HepG2 (cell line): ENCODE measurements around the gene SLC12A5. TPM values are rescaled to one million over a fixed set of nuclear protein-coding genes. Genes with fewer than 3 reads are reported as not detected.

Source experiments
- ATAC-seq: fragments of 200-7000 bp; cut with Tn5 transposase; 3 replicates; pipeline ENCODE4 v1.9.1; 2020; ENCODE audit warnings: mild to moderate bottlenecking, moderate library complexity
- BruUV-seq: library from RNA; stranded (reverse); fragments of 400-500 nt; replicated peaks from 2 replicates; lab custom pipeline; 2021; lab: Mats Ljungman, UMichigan
- CTCF ChIA-PET: fragments of 300-600 bp; formaldehyde crosslinking; extraction: SDS; loops from one replicate; lab custom pipeline; 2021; ENCODE audit warnings: low total read pairs, inconsistent platforms, low intra/inter-chr PET ratio; lab: Yijun Ruan, JAX
- POLR2A ChIA-PET: fragments of 350-600 bp; sonication (Branson Sonifier 250); formaldehyde crosslinking; loops from one replicate; lab custom pipeline; 2020; ENCODE audit warnings: antibody characterized with exemption, inconsistent platforms; lab: Yijun Ruan, JAX
- DNase-seq: peaks from one replicate; pipeline ENCODE4 v3.0.0-alpha.2; 2015; ENCODE audit warnings: low spot score
- FAIRE-seq: peaks from 3 replicates; lab custom pipeline; 2011; peaks lifted over from hg19 to GRCh38; lab: Jason Lieb, UNC
- H2AFZ ChIP-seq: one replicate; pipeline ENCODE4 v1.6.1; 2011; ENCODE audit warnings: low read length, inconsistent platforms
- H3K27ac ChIP-seq: fragments of 300-600 bp; 3 replicates; pipeline ENCODE4 v1.8.0; 2011; ENCODE audit warnings: mixed run types, mild to moderate bottlenecking, mixed read lengths, low read length, inconsistent platforms; ENCODE audit not compliant: insufficient read depth; ENCODE audit errors: extremely low read length
- H3K27me3 ChIP-seq, 2 experiments: fragments of 200-600 bp in 1 of 2; 2 replicates in 1 of 2; 3 replicates in 1 of 2; pipeline versions ENCODE4 v1.6.0 to v1.8.0; 2011; ENCODE audit warnings: low read length in 2 of 2, mild to moderate bottlenecking in 2 of 2, moderate library complexity in 2 of 2, inconsistent platforms in 1 of 2; ENCODE audit not compliant: insufficient read depth in 2 of 2, control insufficient read depth in 1 of 2
- H3K36me3 ChIP-seq, 2 experiments: fragments of 200-600 bp in 1 of 2; replicated peaks in 1 of 2; 2 replicates in 1 of 2; 3 replicates in 1 of 2; pipeline versions ENCODE4 v1.5.1 to v1.8.0; 2011; ENCODE audit warnings: low read length in 2 of 2, inconsistent platforms in 1 of 2; ENCODE audit not compliant: insufficient read depth in 2 of 2, control insufficient read depth in 1 of 2
- H3K4me1 ChIP-seq: 2 replicates; pipeline ENCODE4 v1.5.1; 2012; ENCODE audit warnings: low read length, inconsistent platforms; ENCODE audit not compliant: insufficient read depth
- H3K4me2 ChIP-seq: 2 replicates; pipeline ENCODE4 v1.6.0; 2011; ENCODE audit warnings: low read depth, low read length, inconsistent platforms
- H3K4me3 ChIP-seq, 3 experiments: fragments of 200-600 bp in 1 of 3; sonication (generic), shearing (Covaris generic) in 1 of 3; replicated peaks in 1 of 3; 2 replicates each; pipeline ENCODE4 v1.5.1; 2011 to 2016; ENCODE audit warnings: low read length in 3 of 3, inconsistent platforms in 2 of 3, low read depth in 2 of 3, mild to moderate bottlenecking in 2 of 3, control low read depth in 1 of 3, mixed read lengths in 1 of 3; ENCODE audit not compliant: insufficient read depth in 1 of 3
- H3K79me2 ChIP-seq: one replicate; pipeline ENCODE4 v1.6.1; 2011; ENCODE audit warnings: low read length, inconsistent platforms; ENCODE audit not compliant: insufficient read depth
- H3K9ac ChIP-seq: 2 replicates; pipeline ENCODE4 v1.6.0; 2011; ENCODE audit warnings: mild to moderate bottlenecking, low read depth, low read length, inconsistent platforms; ENCODE audit not compliant: insufficient read depth
- H3K9me3 ChIP-seq: 2 replicates; pipeline ENCODE4 v1.5.1; 2012; ENCODE audit warnings: mild to moderate bottlenecking, low read length
- H4K20me1 ChIP-seq: 2 replicates; pipeline ENCODE4 v1.6.0; 2011; ENCODE audit warnings: inconsistent platforms, mild to moderate bottlenecking, low read length, moderate library complexity; ENCODE audit not compliant: insufficient read depth
- IRX3 ChIP-seq: sonication (generic); formaldehyde crosslinking; IDR thresholded peaks from 2 replicates; pipeline ENCODE4 v1.8.1; 2023; ENCODE audit warnings: mild to moderate bottlenecking, low read depth, missing genetic modification reagents, borderline replicate concordance
- KDM6A ChIP-seq: IDR thresholded peaks from 2 replicates; pipeline ENCODE4 v1.6.1; 2016; ENCODE audit warnings: low read depth
- KLF16 ChIP-seq, 2 experiments: sonication (generic) in 1 of 2; formaldehyde crosslinking in 1 of 2; IDR thresholded peaks; 2 replicates each; pipeline versions ENCODE4 v1.6.1 to v1.8.0; 2016 to 2023; ENCODE audit warnings: missing genetic modification reagents in 2 of 2, missing compliant biosample characterization in 1 of 2
- PBX3 ChIP-seq: sonication (generic); formaldehyde crosslinking; IDR thresholded peaks from 2 replicates; pipeline ENCODE4 v1.8.1; 2023; ENCODE audit warnings: missing genetic modification reagents, inconsistent platforms, borderline replicate concordance
- PREB ChIP-seq: sonication (generic); formaldehyde crosslinking; IDR thresholded peaks from 2 replicates; pipeline ENCODE4 v1.4.0; 2020; ENCODE audit warnings: missing genetic modification reagents
- SRSF4 ChIP-seq: fragments of 200-400 bp; formaldehyde crosslinking; IDR thresholded peaks from one replicate; pipeline ENCODE4 v1.6.1; 2018; ENCODE audit warnings: mild to moderate bottlenecking, low read depth, low read length, moderate library complexity; ENCODE audit not compliant: poor library complexity, severe bottlenecking
- TFAP4 ChIP-seq: sonication (generic); IDR thresholded peaks from 2 replicates; pipeline ENCODE4 v1.6.1; 2016; ENCODE audit warnings: low read depth, borderline replicate concordance
- ZBTB46 ChIP-seq: sonication (generic); formaldehyde crosslinking; IDR thresholded peaks from 2 replicates; pipeline ENCODE4 v1.4.0; 2020; ENCODE audit warnings: mild to moderate bottlenecking, missing genetic modification reagents, borderline replicate concordance
- ZNF33A ChIP-seq: sonication (generic); formaldehyde crosslinking; IDR thresholded peaks from 2 replicates; pipeline ENCODE4 v1.5.1; 2020; ENCODE audit warnings: missing genetic modification reagents, mild to moderate bottlenecking, moderate library complexity, borderline replicate concordance
- ZNF615 ChIP-seq: sonication (generic); formaldehyde crosslinking; IDR thresholded peaks from 2 replicates; pipeline ENCODE4 v1.5.0; 2020; ENCODE audit warnings: mild to moderate bottlenecking, missing genetic modification reagents, borderline replicate concordance
- WGBS: methylation state at CpG from one replicate; pipeline ENCODE4 v1.1.6; 2017; ENCODE audit warnings: low lambda C conversion rate; 5-methylcytosine and 5-hydroxymethylcytosine counted together
- in situ Hi-C: cut with HindIII; loops from 2 replicates; pipeline ENCODE4 v1.10.0; 2017; ENCODE audit warnings: low pct_unique_long_range_greater_than_20kb; ENCODE audit not compliant: extremely low pct_ligation_motif_present
- intact Hi-C: fragments of 100-400 bp; cut with micrococcal nuclease; formaldehyde crosslinking; loops from one replicate; pipeline ENCODE4 v1.10.0; 2022; ENCODE audit not compliant: unreplicated experiment
- polyA plus RNA-seq, 8 experiments: library from polyadenylated mRNA; depleted of rRNA in 3 of 8; stranded (reverse) in 7 of 8; unstranded in 1 of 8; fragments of >200 nt; fragmentation: Illumina TruSeq in 4 of 8; extraction: Trizol in 4 of 8; gene quantifications; 2 replicates each; pipeline versions ENCODE4 v1.2.1 to v1.2.3, GENCODE V29; 2011 to 2016; ENCODE audit warnings: low read depth in 4 of 8, missing spikeins in 1 of 8, mixed read lengths in 1 of 8; ENCODE audit not compliant: insufficient read depth in 1 of 8
- total RNA-seq, 5 experiments: library from RNA; depleted of rRNA; stranded (reverse); fragments of >200 nt; fragmentation: Illumina TruSeq; extraction: Trizol; gene quantifications; 2 replicates each; pipeline ENCODE4 v1.2.3, GENCODE V29; 2016; ENCODE audit warnings: low read depth in 1 of 5

The SLC12A5 gene
- total and polyA plus RNA-seq, 2 of the 13 experiments (the other 11 are each of a cell fraction or from before 2014, with no cell fraction given), result 4.3 to 5.4 TPM

GRCh38 chr20:46036370-46036769 is 7.4 kb downstream of the SLC12A5 start:
- POLR2A ChIA-PET, result no interaction called here
- DNase-seq (no peak), ATAC-seq (no peak), FAIRE-seq (no peak)
- Histone ChIP-seq H3K27me3 (peaks cover 5 to 22% of the 10 kb centered on the region in 2 experiments), H3K79me2 (no peaks in the 10 kb centered on the region), H3K9ac (no peak overlapping the region), H3K36me3 (no peaks in the 10 kb centered on the region), H3K4me3 (no peak overlapping the region), H3K9me3 (no peaks in the 10 kb centered on the region), H2AFZ (no peak overlapping the region), H4K20me1 (peaks cover 9% of the 10 kb centered on the region; the same call in 1 of the 2 replicates), H3K4me1 (no peaks in the 10 kb centered on the region), H3K4me2 (no peak overlapping the region), H3K27ac (no peak overlapping the region)
- intact Hi-C loops, result no loop called here
- WGBS, result 15% methylated on average over 8 of the region's 8 CpGs
- TF ChIP-seq ZNF33A (no peak), IRX3 (CRISPR knock-in tag) (no peak), PREB (no peak), TFAP4 (no peak), KLF16 (CRISPR knock-in tag; IDR thresholded peaks at IDR 0.05) (no peak), KDM6A (CRISPR knock-in tag) (no peak), PBX3 (CRISPR knock-in tag) (no peak), ZBTB46 (no peak), SRSF4 (no peak), ZNF615 (CRISPR knock-in tag) (no peak)
- no TSS peak for BruUV-seq
- in situ Hi-C loops, result no loop called here
- CTCF ChIA-PET, result no interaction called here
